MCF 10A (cell line): ENCODE results near the gene ZBP1. TPM values are rescaled to one million over a fixed set of nuclear protein-coding genes. Genes with fewer than 3 reads are reported as not detected.

Experiments used
- BruUV-seq: library from RNA; stranded (reverse); fragments of 400-500 nt; replicated peaks from 2 replicates; lab custom pipeline; 2021; lab: Mats Ljungman, UMichigan
- CTCF ChIA-PET: fragments of 300-600 bp; sonication (Branson Sonifier 250); formaldehyde crosslinking; extraction: SDS; loops from one replicate; lab custom pipeline; 2021; ENCODE audit warnings: antibody characterized with exemption, inconsistent platforms; lab: Yijun Ruan, JAX
- POLR2A ChIA-PET: fragments of 300-600, 350-650 bp; sonication (Branson Sonifier 250); formaldehyde crosslinking; extraction: SDS; loops from one replicate; lab custom pipeline; 2020; ENCODE audit warnings: antibody characterized with exemption, inconsistent platforms; lab: Yijun Ruan, JAX
- DNase-seq: peaks from one replicate; pipeline ENCODE4 v3.0.0-alpha.2; 2018; ENCODE audit not compliant: unreplicated experiment
- H3K27ac Mint-ChIP-seq: one replicate; pipeline ENCODE4 v1.8.0; 2022; ENCODE audit warnings: mild to moderate bottlenecking, low read depth, mixed read lengths; ENCODE audit not compliant: unreplicated experiment
- H3K27me3 Mint-ChIP-seq: one replicate; pipeline ENCODE4 v1.8.0; 2022; ENCODE audit warnings: mixed read lengths; ENCODE audit not compliant: insufficient read depth, unreplicated experiment
- H3K36me3 Mint-ChIP-seq: one replicate; pipeline ENCODE4 v1.8.0; 2022; ENCODE audit warnings: mild to moderate bottlenecking, moderate library complexity, mixed read lengths; ENCODE audit not compliant: insufficient read depth, unreplicated experiment
- H3K4me1 Mint-ChIP-seq: one replicate; pipeline ENCODE4 v1.8.0; 2022; ENCODE audit warnings: mixed read lengths; ENCODE audit not compliant: insufficient read depth, unreplicated experiment
- H3K4me3 Mint-ChIP-seq: one replicate; pipeline ENCODE4 v1.8.0; 2022; ENCODE audit warnings: mild to moderate bottlenecking, moderate library complexity, mixed read lengths; ENCODE audit not compliant: unreplicated experiment
- H3K9me3 Mint-ChIP-seq: one replicate; pipeline ENCODE4 v1.8.0; 2022; ENCODE audit warnings: mixed read lengths; ENCODE audit not compliant: unreplicated experiment
- CTCF ChIP-seq: fragments of 200-600 bp; IDR thresholded peaks from one replicate; pipeline ENCODE4 v1.8.0; 2022; ENCODE audit warnings: antibody characterized with exemption, mild to moderate bottlenecking; ENCODE audit not compliant: unreplicated experiment
- intact Hi-C: fragments of 100-400 bp; cut with micrococcal nuclease; formaldehyde crosslinking; loops from 2 replicates; pipeline ENCODE4 v1.14.1; 2022
- total RNA-seq: library from RNA; stranded (reverse); gene quantifications from 2 replicates; pipeline ENCODE4 v1.2.3, GENCODE V29; 2022

The ZBP1 gene
- total RNA-seq, 1 experiment from 2014 or later, result not detected

GRCh38 chr20:57589123-57589727 is 31.0 kb downstream of the ZBP1 start:
- H3K4me3 Mint-ChIP-seq, result no peak overlapping the region
- no peak overlapping the region for H3K27ac Mint-ChIP-seq
- peaks cover 73% of the 10 kb centered on the region for H3K27me3 Mint-ChIP-seq
- DNase-seq, result no peak
- ChIA-PET CTCF (interaction anchor here (0.6 to 4.6 kb wide), 8 partner anchors 8 to 622 kb away, joined by 3 to 63 read pairs (median 4); no protein-coding TSS in a partner anchor), POLR2A (interaction anchor here (0.6 kb wide), 1 partner anchor 75 kb away, joined by 3 read pairs; no protein-coding TSS in a partner anchor)
- no peaks in the 10 kb centered on the region for H3K9me3 Mint-ChIP-seq
- H3K36me3 Mint-ChIP-seq, result no peaks in the 10 kb centered on the region
- intact Hi-C loops, result no loop called here
- BruUV-seq, result no TSS peak
- no peak for TF ChIP-seq CTCF
- H3K4me1 Mint-ChIP-seq, result peaks cover 5% of the 10 kb centered on the region

GRCh38 chr20:57588596-57588995 is 31.6 kb downstream of the ZBP1 start:
- intact Hi-C loops, result no loop called here
- peaks cover 74% of the 10 kb centered on the region for H3K27me3 Mint-ChIP-seq
- H3K4me3 Mint-ChIP-seq, result no peak overlapping the region
- peaks cover 4% of the 10 kb centered on the region for H3K4me1 Mint-ChIP-seq
- ChIA-PET CTCF (interaction anchor here (0.6 to 1.6 kb wide), 7 partner anchors 8 to 780 kb away, joined by 3 to 7 read pairs (median 3); no protein-coding TSS in a partner anchor), POLR2A (no interaction called here)
- H3K9me3 Mint-ChIP-seq, result no peaks in the 10 kb centered on the region
- no peaks in the 10 kb centered on the region for H3K36me3 Mint-ChIP-seq
- no peak for TF ChIP-seq CTCF
- no peak for DNase-seq
- no TSS peak for BruUV-seq
- H3K27ac Mint-ChIP-seq, result no peak overlapping the region

GRCh38 chr20:57587989-57588377 is 32.2 kb downstream of the ZBP1 start:
- Mint-ChIP-seq H3K4me1 (no peaks in the 10 kb centered on the region), H3K27ac (no peak overlapping the region), H3K36me3 (no peaks in the 10 kb centered on the region), H3K27me3 (peaks cover 76% of the 10 kb centered on the region), H3K4me3 (no peak overlapping the region), H3K9me3 (no peaks in the 10 kb centered on the region)
- no peak for TF ChIP-seq CTCF
- ChIA-PET CTCF (interaction anchor here (0.6 to 3.0 kb wide), 6 partner anchors 9 to 780 kb away, joined by 3 to 10 read pairs (median 4); no protein-coding TSS in a partner anchor), POLR2A (no interaction called here)
- DNase-seq, result no peak
- intact Hi-C loops, result no loop called here
- BruUV-seq, result no TSS peak

- CTCF ChIA-PET, result interaction anchor here (0.6 to 3.0 kb wide), 7 partner anchors 9 to 647 kb away, joined by 3 to 10 read pairs (median 5); no protein-coding TSS in a partner anchor
- peaks cover 80% of the 10 kb centered on the region for H3K27me3 Mint-ChIP-seq
- DNase-seq, result no peak
- no peak overlapping the region for H3K27ac Mint-ChIP-seq
- no peaks in the 10 kb centered on the region for H3K9me3 Mint-ChIP-seq
- intact Hi-C loops, result no loop called here
- BruUV-seq, result no TSS peak
- H3K4me3 Mint-ChIP-seq, result no peak overlapping the region
- POLR2A ChIA-PET, result no interaction called here
- H3K4me1 Mint-ChIP-seq, result no peaks in the 10 kb centered on the region
- TF ChIP-seq CTCF, result no peak
- H3K36me3 Mint-ChIP-seq, result no peaks in the 10 kb centered on the region
Observed at GRCh38 chr20:57587278-57587988, 32.8 kb downstream of the ZBP1 start.
